K562 (cell line): ENCODE data around the gene HS3ST2. TPM values are rescaled to one million over a fixed set of nuclear protein-coding genes. Genes with fewer than 3 reads are reported as not detected.

ENCODE experiments used
- CBFA2T2 ChIP-seq: fragments of 450-650 bp; conservative IDR thresholded peaks from 2 replicates; pipeline ENCODE4 v1.6.1; 2017; ENCODE audit warnings: mild to moderate bottlenecking
- CHD4 ChIP-seq: fragments of 200-600 bp; sonication (generic); IDR thresholded peaks from 3 replicates; pipeline ENCODE4 v1.6.1; 2012; ENCODE audit warnings: low read depth, mild to moderate bottlenecking, mixed read lengths, low read length, inconsistent platforms; ENCODE audit not compliant: insufficient read depth, insufficient replicate concordance, poor library complexity, severe bottlenecking
- FOXK2 ChIP-seq, 2 experiments: fragments of 450-650 bp; IDR thresholded peaks in 1 of 2; conservative IDR thresholded peaks in 1 of 2; 2 replicates each; pipeline ENCODE4 v1.6.1; 2016; ENCODE audit warnings: low read depth in 2 of 2, mild to moderate bottlenecking in 1 of 2
- HMGN3 ChIP-seq: IDR thresholded peaks from 2 replicates; pipeline ENCODE4 v1.6.1; 2011; ENCODE audit warnings: borderline replicate concordance, low read depth, mild to moderate bottlenecking, mixed read lengths, low read length; ENCODE audit not compliant: insufficient read length; ENCODE audit errors: extremely low read depth
- KAT8 ChIP-seq: fragments of 450-650 bp; IDR thresholded peaks from 2 replicates; pipeline ENCODE4 v1.6.1; 2016; ENCODE audit warnings: low read depth, mild to moderate bottlenecking
- MEIS2 ChIP-seq: fragments of 450-650 bp; IDR thresholded peaks from 2 replicates; pipeline ENCODE4 v1.6.1; 2014; ENCODE audit warnings: mild to moderate bottlenecking; ENCODE audit not compliant: partially characterized antibody
- PHB ChIP-seq: fragments of 250-450 bp; sonication (Bioruptor Pico); IDR thresholded peaks from 2 replicates; pipeline ENCODE4 v1.5.0; 2021
- POLR2A ChIP-seq: fragments of 450-650 bp; conservative IDR thresholded peaks from 2 replicates; pipeline ENCODE4 v1.6.1; 2016
- PPARD ChIP-seq: fragments of 250-450 bp; sonication (Bioruptor Pico); IDR thresholded peaks from 2 replicates; pipeline ENCODE4 v1.8.0; 2022; ENCODE audit warnings: inconsistent platforms, mild to moderate bottlenecking, moderate library complexity
- SMAD2 ChIP-seq: fragments of 150-350 bp; IDR thresholded peaks from 2 replicates; pipeline ENCODE4 v1.6.1; 2014; ENCODE audit warnings: low read depth, mild to moderate bottlenecking, low read length
- SMAD4 ChIP-seq: fragments of 250-450 bp; sonication (Bioruptor Pico); conservative IDR thresholded peaks from 2 replicates; pipeline ENCODE4 v1.8.0; 2021; ENCODE audit warnings: inconsistent platforms, mild to moderate bottlenecking, moderate library complexity
- SOX6 ChIP-seq: fragments of 450-650 bp; IDR thresholded peaks from 2 replicates; pipeline ENCODE4 v1.6.1; 2014; ENCODE audit warnings: mild to moderate bottlenecking
- TEAD1 ChIP-seq, 2 experiments: fragments of 450-650 bp in 1 of 2; sonication (generic) in 1 of 2; formaldehyde crosslinking; IDR thresholded peaks; 2 replicates each; pipeline versions ENCODE4 v1.4.0 to v1.8.0; 2020 to 2022; ENCODE audit warnings: mild to moderate bottlenecking in 2 of 2, missing genetic modification reagents in 1 of 2
- TEAD4 ChIP-seq, 2 experiments: sonication (generic) in 1 of 2; formaldehyde crosslinking in 1 of 2; IDR thresholded peaks; 2 replicates each; pipeline versions ENCODE4 v1.6.1 to v1.8.0; 2012 to 2022; ENCODE audit warnings: borderline replicate concordance in 1 of 2, inconsistent platforms in 1 of 2, low read length in 1 of 2, mild to moderate bottlenecking in 1 of 2, missing genetic modification reagents in 1 of 2
- ZC3H4 ChIP-seq: sonication (generic); formaldehyde crosslinking; IDR thresholded peaks from 2 replicates; pipeline ENCODE4 v1.9.0; 2021; ENCODE audit warnings: missing genetic modification reagents, borderline replicate concordance
- ZNF384 ChIP-seq: IDR thresholded peaks from 2 replicates; pipeline ENCODE4 v1.6.1; 2012; ENCODE audit warnings: low read depth, low read length, improper control_type of control experiment
- polyA plus RNA-seq, 8 experiments: library from polyadenylated mRNA; depleted of rRNA in 4 of 8; stranded (reverse) in 5 of 8; unstranded in 3 of 8; fragments of >200 nt; fragmentation: Nextera tagmentation in 2 of 8; fragmentation: Illumina TruSeq in 1 of 8; extraction: Ambion mirVana in 2 of 8; extraction: Trizol in 1 of 8; gene quantifications; 2 replicates each; pipeline versions ENCODE4 v1.2.1 to v1.2.3, GENCODE V29; 2011 to 2014; ENCODE audit warnings: inconsistent platforms in 1 of 8, missing spikeins in 1 of 8
- total RNA-seq, 7 experiments: library from RNA; depleted of rRNA in 6 of 7; stranded (reverse); fragments of >200 nt in 6 of 7; fragmentation: Illumina TruSeq in 2 of 7; extraction: Trizol in 2 of 7; gene quantifications; 2 replicates each; pipeline versions ENCODE4 v1.2.1 to v1.2.3, GENCODE V29; 2011 to 2021; ENCODE audit warnings: low replicate concordance in 1 of 7
- TF ChIP-seq, protein P1 (sequence below): fragments of 250-450 bp; sonication (Bioruptor Pico); IDR thresholded peaks from 2 replicates; pipeline ENCODE4 v1.4.0; 2020; ENCODE audit warnings: mild to moderate bottlenecking, moderate library complexity, borderline replicate concordance
- TF ChIP-seq, protein P2 (sequence below): IDR thresholded peaks from 2 replicates; pipeline ENCODE4 v1.6.1; 2011; ENCODE audit warnings: borderline replicate concordance, low read depth, mild to moderate bottlenecking, moderate library complexity, low read length; ENCODE audit not compliant: insufficient read depth, poor library complexity, severe bottlenecking
- TF ChIP-seq, protein P3 (sequence below): IDR thresholded peaks from 2 replicates; pipeline ENCODE4 v1.6.1; 2016; ENCODE audit warnings: missing genetic modification characterization, missing compliant biosample characterization
- TF ChIP-seq, protein P4 (sequence below): fragments of 450-650 bp; IDR thresholded peaks from 2 replicates; pipeline ENCODE4 v1.6.1; 2016; ENCODE audit warnings: antibody characterized with exemption

Gene HS3ST2
- total and polyA plus RNA-seq, 9 of the 15 experiments (the other 6 are each of a cell fraction or from before 2014, with no cell fraction given), result not detected

DNA sequence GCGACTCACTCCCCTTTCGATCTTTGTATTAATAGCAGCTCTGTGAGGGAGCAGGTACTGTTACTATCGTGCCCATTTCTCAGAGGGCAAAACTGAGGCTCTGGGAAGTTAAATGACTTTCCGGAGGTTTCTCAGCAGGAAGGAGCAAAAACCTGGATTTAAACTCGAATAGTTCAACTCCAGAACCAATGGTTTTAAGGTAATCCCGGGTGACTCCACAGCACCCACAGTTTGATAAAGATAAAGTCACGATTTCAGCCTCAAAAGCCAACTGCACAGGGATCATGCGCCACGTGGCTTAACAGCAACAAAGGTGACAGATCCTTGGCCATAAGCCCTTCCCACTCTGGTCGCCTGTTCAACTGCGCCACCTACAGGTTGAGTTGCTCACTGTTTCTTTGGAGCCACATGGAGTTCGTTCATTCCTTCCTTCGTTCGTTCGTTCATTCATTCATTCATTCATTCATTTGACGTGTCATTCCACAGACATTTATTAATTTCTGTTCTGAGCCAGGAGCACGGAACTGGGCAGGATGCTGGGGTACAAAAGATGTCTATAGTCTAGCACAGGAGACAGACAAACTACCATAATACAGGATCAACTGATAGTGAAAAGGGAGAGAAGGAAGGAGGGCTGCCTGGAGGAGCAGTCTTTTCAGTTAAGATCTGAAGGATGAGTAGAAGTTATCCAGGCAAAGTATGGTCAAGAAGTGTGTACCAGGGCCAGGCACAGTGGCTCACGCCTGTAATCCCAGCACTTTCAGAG is 134.8 kb downstream of the HS3ST2 start (continued):
- no peak for TF ChIP-seq HMGN3
- no peak for TF ChIP-seq PPARD (CRISPR knock-in tag)
- TF ChIP-seq TEAD1 (CRISPR knock-in tag; IDR thresholded peaks at IDR 0.05), result peak in 1 of 2 experiments; percentile 66; a peak in 1 of 4 replicates
- TF ChIP-seq, protein P1, sequence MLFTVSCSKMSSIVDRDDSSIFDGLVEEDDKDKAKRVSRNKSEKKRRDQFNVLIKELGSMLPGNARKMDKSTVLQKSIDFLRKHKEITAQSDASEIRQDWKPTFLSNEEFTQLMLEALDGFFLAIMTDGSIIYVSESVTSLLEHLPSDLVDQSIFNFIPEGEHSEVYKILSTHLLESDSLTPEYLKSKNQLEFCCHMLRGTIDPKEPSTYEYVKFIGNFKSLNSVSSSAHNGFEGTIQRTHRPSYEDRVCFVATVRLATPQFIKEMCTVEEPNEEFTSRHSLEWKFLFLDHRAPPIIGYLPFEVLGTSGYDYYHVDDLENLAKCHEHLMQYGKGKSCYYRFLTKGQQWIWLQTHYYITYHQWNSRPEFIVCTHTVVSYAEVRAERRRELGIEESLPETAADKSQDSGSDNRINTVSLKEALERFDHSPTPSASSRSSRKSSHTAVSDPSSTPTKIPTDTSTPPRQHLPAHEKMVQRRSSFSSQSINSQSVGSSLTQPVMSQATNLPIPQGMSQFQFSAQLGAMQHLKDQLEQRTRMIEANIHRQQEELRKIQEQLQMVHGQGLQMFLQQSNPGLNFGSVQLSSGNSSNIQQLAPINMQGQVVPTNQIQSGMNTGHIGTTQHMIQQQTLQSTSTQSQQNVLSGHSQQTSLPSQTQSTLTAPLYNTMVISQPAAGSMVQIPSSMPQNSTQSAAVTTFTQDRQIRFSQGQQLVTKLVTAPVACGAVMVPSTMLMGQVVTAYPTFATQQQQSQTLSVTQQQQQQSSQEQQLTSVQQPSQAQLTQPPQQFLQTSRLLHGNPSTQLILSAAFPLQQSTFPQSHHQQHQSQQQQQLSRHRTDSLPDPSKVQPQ, result no peak
- 0 out of 2 replicates have a peak, but pooled peaks have one; percentile 29 for TF ChIP-seq SOX6
- TF ChIP-seq SMAD4 (CRISPR knock-in tag), result no peak
- TF ChIP-seq PHB (CRISPR knock-in tag), result no peak
- TF ChIP-seq, protein P2, sequence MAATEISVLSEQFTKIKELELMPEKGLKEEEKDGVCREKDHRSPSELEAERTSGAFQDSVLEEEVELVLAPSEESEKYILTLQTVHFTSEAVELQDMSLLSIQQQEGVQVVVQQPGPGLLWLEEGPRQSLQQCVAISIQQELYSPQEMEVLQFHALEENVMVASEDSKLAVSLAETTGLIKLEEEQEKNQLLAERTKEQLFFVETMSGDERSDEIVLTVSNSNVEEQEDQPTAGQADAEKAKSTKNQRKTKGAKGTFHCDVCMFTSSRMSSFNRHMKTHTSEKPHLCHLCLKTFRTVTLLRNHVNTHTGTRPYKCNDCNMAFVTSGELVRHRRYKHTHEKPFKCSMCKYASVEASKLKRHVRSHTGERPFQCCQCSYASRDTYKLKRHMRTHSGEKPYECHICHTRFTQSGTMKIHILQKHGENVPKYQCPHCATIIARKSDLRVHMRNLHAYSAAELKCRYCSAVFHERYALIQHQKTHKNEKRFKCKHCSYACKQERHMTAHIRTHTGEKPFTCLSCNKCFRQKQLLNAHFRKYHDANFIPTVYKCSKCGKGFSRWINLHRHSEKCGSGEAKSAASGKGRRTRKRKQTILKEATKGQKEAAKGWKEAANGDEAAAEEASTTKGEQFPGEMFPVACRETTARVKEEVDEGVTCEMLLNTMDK, result peak; percentile 25
- TF ChIP-seq CBFA2T2, result no peak
- TF ChIP-seq KAT8, result no peak
- TF ChIP-seq ZNF384, result no peak
- TF ChIP-seq, protein P3, sequence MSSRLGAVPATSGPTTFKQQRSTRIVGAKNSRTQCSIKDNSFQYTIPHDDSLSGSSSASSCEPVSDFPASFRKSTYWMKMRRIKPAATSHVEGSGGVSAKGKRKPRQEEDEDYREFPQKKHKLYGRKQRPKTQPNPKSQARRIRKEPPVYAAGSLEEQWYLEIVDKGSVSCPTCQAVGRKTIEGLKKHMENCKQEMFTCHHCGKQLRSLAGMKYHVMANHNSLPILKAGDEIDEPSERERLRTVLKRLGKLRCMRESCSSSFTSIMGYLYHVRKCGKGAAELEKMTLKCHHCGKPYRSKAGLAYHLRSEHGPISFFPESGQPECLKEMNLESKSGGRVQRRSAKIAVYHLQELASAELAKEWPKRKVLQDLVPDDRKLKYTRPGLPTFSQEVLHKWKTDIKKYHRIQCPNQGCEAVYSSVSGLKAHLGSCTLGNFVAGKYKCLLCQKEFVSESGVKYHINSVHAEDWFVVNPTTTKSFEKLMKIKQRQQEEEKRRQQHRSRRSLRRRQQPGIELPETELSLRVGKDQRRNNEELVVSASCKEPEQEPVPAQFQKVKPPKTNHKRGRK (tag), result no peak
- TF ChIP-seq MEIS2, result peak; percentile 77
- TF ChIP-seq FOXK2 (conservative IDR thresholded peaks at IDR 0.05 in 1 of 2, IDR thresholded peaks at IDR 0.05 in 1 of 2; ENCODE audit: low read depth in 2 of 2), result peak; percentile 96 to 98
- no peak for TF ChIP-seq SMAD2
- TF ChIP-seq CHD4, result peak; percentile 87
- TF ChIP-seq ZC3H4 (CRISPR knock-in tag), result no peak
- no peak for TF ChIP-seq TEAD4 (IDR thresholded peaks at IDR 0.05; ENCODE audit: low read length)
- TF ChIP-seq TEAD4 (CRISPR knock-in tag; IDR thresholded peaks at IDR 0.05; ENCODE audit: borderline replicate concordance), result no peak
- TF ChIP-seq, protein P4, sequence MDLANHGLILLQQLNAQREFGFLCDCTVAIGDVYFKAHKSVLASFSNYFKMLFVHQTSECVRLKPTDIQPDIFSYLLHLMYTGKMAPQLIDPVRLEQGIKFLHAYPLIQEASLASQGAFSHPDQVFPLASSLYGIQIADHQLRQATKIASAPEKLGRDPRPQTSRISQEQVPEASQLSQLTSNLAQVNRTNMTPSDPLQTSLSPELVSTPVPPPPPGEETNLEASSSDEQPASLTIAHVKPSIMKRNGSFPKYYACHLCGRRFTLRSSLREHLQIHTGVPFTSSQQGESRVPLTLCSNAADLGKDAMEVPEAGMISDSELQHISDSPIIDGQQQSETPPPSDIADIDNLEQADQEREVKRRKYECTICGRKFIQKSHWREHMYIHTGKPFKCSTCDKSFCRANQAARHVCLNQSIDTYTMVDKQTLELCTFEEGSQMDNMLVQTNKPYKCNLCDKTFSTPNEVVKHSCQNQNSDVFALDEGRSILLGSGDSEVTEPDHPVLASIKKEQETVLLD, result no peak
- no peak for TF ChIP-seq POLR2A
